GM21528 (cell line): Measurements from ENCODE around the gene NPFFR2.
"Not testable (repeated sequence)": the region's sequence is repeated elsewhere in the genome, so short reads cannot be mapped to it uniquely, and the experiment has no call there.

Experiments used
- ATAC-seq: cut with Tn5 transposase; IDR thresholded peaks from one replicate; pipeline ENCODE4 v1.9.1; 2021; ENCODE audit warnings: mild to moderate bottlenecking, moderate library complexity; ENCODE audit not compliant: unreplicated experiment, low FRiP score

The NPFFR2 gene

GRCh38 chr4:72031868-72032608 lies at the start of gene NPFFR2:
Gene NPFFR2, plus strand, starts transcription at chr4:72032000. Its CDS starts 96,592 bp downstream, at chr4:72128592.
- no peak for ATAC-seq

- ATAC-seq = no peak
Observed at GRCh38 chr4:71992571-71993312, 39.1 kb upstream of the NPFFR2 start.

- no peak for ATAC-seq
Observed at GRCh38 chr4:71994559-71994958, 37.2 kb upstream of the NPFFR2 start.

DNA sequence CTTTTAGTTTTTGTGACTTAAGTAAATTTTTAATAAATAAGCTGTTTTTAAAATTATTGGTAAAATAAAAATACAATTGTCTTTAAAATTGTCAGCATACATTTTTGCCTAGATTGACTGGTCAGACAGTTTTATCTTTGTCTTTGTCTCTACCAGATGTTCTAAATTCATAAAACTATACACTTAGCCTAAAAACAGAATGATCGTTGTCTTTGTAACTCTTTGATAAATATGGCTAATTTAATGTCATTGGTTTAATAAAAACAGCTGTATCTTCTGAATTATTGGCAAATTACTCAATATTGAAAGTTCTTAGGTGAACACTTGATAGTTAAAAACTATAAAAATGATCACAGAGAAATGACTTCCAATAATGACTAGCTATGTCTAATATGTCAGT lies 36.5 kb upstream of the NPFFR2 start:
- no peak for ATAC-seq

DNA sequence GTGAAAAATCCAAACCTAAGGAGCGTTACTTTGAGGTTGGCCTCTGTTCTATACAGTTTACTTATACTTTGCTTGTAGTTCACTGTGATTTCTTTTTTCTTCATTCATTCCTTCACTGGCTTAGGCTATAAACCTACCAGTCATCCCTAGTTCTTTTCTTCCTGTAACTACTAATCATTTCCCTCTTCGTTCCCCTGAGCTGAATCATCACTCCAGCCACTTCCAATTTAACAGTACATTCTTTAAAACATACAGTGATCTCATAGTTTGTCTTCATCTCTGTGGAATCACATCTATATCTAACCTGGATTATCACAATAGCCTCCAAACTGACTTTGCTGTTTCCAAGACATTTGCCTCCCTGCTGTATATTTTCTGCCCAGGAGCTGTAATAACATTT lies 25.2 kb upstream of the NPFFR2 start:
- ATAC-seq = no peak

GRCh38 chr4:72011906-72012305 lies 19.9 kb upstream of the NPFFR2 start:
- no peak for ATAC-seq

DNA sequence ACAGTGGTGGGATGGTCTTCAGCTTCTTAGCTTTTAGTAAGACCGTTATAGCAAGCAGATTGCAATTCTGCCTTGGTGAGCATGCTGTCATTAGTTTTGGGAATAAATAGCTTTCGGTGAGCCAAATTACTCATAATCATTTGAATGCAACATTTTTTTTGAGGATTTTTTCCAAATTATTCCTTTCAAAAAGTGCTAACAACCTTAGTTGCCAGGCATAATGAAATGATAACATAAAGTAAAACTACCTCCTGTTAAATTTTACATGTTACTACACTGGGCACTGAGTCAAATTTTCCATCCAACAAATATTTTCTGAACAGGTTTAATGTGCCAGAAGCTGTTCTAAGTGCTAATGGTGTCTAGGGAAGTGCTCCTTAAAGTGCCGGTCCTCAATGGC lies 15.8 kb upstream of the NPFFR2 start:
- no peak for ATAC-seq

- ATAC-seq = no peak
Observed at GRCh38 chr4:72019688-72020087, 12.1 kb upstream of the NPFFR2 start.

DNA sequence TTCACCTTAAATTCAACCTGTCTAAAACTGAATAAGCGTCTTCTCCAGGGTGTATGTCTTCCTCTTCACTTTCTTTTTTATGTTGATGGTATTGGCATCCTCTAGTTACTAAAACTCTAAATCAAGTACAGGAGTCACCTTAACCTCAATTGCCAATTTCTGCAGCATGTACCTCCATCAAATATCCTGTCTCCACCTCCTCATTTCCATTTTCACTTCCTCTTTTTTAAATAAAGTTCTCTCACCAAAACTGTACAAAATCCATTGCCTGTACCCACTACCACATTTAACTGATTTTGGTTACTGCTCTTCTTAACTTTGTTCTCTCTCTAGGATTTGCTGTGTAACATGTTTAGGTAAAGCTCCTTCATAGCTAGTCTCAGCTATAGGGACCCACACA lies 9.2 kb upstream of the NPFFR2 start:
- ATAC-seq = no peak

DNA sequence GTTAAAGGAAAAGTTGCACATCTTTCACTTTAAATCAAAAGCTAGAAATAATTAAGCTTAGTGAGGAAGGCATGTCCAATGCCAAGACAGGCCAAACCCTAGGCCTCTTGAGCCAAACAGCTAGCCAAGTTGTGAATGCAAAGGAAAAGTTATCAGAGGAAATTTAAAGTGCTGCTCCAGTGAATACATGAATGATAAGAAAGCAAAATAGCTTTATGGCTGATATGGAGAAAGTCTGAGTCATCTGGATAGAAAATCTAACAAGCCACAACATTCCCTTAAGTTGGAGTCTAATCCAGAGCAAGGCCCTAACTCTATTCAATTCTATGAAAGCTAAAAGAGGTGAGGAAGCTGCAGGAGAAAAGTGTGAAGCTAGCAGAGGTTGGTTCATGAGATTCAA lies 23.8 kb downstream of the NPFFR2 start:
- no peak for ATAC-seq

- ATAC-seq = no peak
Observed at GRCh38 chr4:72063726-72064125, 31.9 kb downstream of the NPFFR2 start.

- ATAC-seq = no peak
Observed at GRCh38 chr4:72067051-72067450, 35.3 kb downstream of the NPFFR2 start.

DNA sequence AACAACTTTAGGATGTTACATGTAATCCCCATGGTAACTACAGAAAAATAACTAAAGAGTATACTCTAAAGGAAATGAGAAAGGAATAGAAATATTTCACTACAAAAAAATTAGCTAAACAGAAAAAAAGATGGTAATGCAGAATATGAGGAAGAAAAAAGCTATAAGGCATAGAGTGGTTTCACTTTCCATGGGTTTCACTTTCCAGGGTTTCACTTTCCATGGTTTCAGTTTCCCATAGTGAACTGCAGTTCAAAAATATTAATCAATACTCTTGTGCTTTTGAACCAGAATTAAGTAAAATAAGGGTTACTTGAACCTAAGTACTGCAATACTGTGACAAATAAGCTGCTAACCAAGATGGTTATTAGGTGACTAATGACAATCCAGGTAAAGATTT lies 42.0 kb downstream of the NPFFR2 start:
- no peak for ATAC-seq

DNA sequence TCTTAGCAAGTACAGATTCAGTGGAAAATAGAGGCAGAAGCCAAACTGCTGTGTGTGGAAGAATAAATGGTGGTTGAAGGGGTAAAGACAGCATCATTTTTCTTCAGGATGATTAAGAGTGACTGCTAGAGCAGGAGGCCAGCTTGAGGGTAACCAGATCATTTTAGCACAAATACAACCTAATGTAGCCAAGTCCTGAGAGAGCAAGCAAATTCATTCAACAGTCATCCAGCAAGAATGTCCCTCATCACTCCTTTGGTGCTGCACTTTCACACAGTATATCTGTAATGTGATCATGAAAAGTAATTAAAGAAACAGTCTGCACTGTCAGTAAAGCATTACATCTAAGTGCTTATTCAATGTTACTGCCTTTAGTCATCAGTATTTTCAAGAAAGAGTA lies 44.8 kb downstream of the NPFFR2 start:
- ATAC-seq = no peak

DNA sequence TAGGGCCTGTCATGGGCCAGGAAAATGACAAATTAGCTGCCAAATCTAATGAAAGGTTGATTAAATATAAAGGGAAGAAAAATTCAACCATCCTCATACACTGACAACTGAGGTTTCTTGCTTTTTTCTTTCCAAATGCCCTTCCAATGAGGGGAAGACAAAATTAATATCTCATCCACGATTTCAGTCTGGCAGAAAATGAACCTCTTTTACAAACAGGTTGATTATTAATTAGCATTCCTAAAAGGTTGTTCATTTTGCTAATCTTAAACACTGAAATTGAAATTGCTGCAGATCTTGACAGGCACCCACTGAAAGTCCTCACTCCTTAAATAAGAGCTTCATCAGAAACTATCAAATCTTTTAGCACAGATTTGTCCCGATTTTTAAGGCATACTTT lies 45.5 kb downstream of the NPFFR2 start:
- ATAC-seq = no peak

- no peak for ATAC-seq
Observed at GRCh38 chr4:72084587-72085011, 52.8 kb downstream of the NPFFR2 start.

- ATAC-seq = not testable (repeated sequence)
Observed at GRCh38 chr4:72090606-72091005, 58.8 kb downstream of the NPFFR2 start.

GRCh38 chr4:72094059-72094797 lies 62.4 kb downstream of the NPFFR2 start:
- no peak for ATAC-seq

DNA sequence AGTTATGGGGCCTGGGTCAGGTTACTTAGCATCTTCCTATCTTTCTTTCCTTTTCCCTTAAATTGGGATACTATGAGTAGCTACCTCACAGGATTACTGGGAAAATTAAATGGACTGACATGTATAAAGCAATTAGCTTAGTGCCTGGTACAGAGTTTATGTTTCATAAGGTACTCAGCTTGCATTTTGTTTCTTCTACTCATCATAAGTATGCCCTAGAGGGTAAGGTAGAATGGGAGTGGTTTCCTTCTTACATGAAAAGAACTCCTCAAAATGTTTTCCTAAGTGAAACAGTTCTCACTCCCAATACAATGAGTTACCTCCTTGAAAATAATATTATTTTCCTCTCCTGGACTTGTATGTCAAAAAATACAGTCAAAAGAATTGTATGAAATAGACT lies 75.7 kb downstream of the NPFFR2 start:
- ATAC-seq = no peak

DNA sequence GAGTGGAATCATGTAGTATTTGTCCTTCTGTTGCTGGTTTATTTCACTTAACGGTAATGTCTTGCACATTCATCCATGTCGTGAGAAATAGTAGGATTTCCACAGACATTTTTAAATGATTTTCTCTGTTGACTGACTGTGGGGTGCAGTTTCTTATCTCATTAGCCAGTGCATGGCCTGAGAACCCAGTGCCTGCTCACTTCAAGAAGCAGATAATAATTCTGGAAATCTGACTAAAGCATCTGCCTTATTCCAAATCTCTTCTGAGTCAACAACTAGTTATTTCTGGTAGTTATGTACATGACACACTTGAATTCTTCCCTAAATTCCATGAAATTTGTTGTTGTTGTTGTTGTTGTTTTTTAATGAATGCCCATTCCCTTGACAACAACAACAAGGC lies 77.6 kb downstream of the NPFFR2 start:
- no peak for ATAC-seq

DNA sequence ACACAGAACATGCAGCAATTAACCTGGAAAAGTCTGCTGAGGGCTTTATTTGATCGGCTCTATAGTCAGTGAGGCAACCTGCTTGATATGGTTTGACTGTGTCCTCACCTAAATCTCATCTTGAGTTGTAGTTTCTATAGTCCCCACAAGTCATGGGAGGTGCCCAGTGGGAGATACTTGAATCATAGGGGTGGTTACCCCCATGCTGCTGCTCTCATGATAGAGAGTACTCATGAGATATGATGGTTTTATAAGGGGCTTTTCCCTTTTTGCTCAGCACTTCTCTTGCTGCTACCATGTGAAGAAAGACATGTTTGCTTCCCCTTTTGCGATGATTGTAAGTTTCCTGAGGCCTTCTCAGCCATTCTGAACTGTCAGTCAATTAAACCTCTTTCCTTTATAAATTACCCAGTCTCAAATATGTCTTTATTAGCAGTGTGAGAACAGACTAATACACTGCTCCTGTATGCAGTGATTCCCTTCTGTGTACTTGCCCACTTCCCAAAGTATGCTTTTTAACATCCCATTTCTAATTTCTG lies 78.2 kb downstream of the NPFFR2 start:
- no peak for ATAC-seq
